HG02870 (cell line): Measurements from ENCODE around the gene EPHB3.

Experiments used
- ATAC-seq: cut with Tn5 transposase; IDR thresholded peaks from one replicate; pipeline ENCODE4 v1.9.1; 2021; ENCODE audit warnings: mild to moderate bottlenecking, moderate library complexity; ENCODE audit not compliant: unreplicated experiment

Gene EPHB3

DNA sequence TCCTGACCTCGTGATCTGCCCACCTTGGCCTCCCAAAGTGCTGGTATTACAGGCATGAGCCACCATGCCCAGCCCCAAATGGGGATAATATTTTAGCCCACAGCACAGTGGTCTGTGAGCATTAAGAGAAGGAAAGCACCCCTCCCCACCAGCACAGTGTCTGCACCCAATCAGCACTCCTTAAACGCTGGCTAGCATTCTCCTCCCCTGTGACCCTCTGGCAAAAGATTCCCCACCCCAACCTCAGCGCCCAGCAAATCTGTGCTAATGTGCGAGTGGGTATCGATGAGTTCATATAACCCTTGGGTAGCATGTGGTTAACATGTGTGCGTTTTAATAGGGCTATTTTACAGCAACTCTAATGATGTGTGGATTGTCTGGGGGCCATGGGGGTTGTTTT is 18.3 kb upstream of the EPHB3 start:
- no peak for ATAC-seq

DNA sequence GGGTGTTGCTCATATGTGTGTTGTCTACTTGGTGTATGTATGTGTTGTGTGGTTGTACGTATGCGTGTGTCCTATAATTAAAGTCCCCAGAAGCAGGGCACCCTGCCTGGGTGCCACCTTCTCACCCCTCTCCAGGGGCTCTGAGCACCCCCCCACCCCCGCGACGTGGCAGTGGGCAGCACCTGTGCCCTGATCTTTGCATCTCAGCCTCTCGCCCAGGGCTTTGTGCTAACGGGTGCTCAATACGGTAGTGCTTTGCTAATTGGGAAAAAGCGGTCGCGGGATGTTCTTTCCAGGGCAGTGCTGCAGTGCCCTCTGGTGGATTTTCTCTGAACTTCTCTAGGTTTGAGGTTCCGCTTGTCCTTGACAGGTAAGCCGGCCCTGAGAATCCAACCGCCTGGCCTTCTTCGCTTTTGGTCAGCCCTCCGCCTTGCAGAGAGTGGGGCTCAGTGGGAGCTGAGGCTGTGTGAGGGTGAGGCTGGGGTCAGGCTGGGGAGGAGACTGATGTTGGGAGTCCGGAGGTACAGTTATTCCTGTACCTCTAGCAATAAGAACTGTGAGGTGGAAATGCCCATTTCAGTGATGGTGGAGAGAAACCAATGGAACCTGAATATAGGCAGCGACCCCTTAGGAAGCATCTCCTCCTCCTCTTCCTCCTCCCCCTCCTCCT is 17.6 kb upstream of the EPHB3 start:
- no peak for ATAC-seq

DNA sequence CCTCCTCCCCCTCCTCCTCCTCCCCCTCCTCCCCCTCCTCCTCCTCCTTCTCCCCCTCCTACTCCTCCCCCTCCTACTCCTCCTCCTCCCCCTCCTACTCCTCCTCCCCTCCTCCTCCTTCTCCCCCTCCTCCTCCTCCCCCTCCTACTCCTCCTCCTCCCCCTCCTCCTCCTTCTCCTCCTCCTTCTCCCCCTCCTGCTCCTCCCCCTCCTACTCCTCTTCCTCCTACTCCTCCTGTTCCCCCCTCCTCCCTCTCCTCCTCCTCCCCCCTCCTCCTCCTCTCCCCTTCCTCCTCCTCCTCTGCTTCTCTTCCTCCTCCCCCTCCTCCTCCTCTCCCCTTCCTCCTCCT is 17.1 kb upstream of the EPHB3 start:
- ATAC-seq: no peak

DNA sequence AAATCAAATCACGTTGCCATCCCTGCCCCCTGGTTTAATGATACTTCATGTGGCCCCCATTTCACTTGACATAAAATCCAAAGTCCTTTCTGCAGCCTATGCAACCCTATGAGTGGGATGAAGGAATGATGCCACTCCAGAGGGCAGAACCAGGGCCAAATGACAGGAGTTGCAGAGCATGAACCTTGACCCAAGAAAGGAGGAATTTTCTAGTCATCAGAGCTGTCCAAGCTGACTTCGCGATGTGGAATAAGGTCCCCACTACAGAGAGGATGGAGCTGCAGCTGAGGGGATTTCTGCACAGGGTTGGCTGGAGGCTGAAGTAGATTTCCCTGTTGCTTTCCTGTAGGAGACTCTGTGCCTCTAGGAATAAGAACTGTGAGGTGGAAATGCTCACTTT is 15.8 kb upstream of the EPHB3 start:
- ATAC-seq: no peak

DNA sequence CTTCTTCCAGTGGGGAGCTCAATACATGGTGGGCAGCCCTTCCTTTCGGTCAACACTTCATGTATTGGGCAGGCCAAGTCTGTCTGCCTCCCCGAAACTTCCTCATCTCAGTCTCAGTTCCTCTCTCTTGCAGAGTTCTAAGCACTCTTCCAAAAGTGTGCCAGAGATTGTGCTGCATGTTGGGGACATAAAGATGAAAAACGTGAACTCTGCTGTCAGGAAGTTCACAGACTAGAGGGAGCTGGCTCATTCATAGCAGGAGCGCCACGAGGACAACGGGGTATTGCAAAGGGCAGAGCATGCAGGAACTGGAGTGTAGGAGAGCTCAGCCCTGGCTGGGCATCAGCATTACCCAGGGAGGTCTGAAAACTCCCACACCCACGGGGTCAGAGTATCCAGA is 15.3 kb upstream of the EPHB3 start:
- ATAC-seq: no peak

DNA sequence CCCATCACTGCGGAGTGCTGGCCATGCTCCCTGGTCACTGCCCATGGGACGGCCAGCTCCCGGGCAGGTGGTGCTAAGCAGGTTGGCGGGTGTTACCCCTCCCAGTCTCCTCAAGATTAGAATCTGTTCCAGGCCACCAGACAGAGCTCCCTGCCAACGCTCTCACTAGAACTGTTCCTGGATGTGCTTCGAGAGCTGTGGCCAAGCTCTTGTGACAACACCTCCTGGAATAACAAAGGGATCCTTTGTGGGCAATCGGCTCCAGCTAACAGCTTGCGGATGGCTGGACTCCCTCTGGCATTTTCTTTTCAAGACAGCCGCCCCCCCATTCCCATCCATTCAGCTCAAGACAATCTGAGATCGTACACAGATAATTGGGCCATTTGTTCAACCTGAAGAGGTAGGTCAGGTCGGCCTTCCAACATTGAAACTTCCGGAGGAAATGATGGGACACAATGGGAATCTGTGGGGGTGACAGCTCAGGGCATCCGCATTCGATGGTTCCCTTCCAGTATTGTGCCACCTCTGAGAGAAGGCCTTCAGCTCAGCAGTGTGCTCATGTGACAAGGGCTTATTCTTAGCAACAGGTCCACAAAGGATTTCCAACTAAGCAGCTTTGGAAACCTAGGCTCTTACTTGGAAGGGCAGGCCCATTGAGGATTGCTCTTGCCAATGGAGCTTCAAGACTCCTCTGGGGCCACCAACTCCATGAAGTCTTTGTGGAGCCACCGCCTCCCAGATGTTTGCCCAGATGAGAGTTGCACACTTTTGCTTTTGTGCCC is 11.6 kb upstream of the EPHB3 start:
- ATAC-seq: no peak

DNA sequence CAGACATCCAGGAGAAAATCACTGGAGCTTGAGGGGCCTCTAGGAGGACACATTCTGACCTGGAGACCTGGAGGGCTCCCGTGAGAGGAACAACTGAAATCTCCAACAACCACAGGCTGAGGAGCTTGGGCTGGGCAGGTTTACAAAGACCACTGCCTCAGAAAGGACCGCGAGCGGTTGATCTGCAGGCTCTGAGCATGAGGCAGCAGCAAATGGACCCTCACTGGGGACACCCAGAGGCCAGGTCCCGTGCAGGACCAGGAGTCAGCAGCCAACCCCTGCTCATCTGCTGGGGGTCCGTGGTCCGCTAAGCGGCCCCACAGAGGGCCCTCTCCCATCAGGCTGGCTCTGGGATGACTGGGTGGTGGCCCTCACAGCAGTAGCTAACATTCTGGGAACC is 10.5 kb upstream of the EPHB3 start:
- ATAC-seq: no peak

DNA sequence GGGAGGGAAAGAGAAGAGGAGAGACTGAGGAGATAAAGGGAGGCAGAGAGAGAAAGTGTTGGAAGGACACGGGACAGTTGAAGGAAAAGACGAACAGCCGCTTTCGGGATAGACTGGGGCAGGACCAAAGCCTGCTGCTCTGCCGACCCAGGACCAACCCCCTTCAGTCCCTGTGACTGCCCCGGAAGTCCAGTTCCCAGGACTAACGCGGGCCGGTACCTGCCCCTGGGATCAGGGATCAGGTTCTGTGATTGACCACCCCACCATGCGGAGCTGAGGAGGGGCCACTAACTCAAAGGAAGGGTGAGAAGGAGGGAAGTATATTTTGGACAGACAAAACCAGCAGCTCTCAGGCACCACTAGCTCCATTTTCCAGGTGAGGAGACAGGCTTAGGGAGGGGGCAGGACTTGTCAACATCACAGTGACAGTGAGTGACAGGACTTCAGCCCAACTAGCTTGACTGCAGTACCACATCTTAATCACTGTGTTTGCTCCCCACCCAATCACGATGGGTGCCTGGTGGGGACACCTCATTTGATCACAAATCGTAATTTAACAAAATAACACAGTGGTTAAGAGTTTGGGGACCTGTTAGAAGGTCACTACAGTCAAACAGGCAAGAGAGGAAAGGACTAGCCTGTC is 9.8 kb upstream of the EPHB3 start:
- no peak for ATAC-seq

DNA sequence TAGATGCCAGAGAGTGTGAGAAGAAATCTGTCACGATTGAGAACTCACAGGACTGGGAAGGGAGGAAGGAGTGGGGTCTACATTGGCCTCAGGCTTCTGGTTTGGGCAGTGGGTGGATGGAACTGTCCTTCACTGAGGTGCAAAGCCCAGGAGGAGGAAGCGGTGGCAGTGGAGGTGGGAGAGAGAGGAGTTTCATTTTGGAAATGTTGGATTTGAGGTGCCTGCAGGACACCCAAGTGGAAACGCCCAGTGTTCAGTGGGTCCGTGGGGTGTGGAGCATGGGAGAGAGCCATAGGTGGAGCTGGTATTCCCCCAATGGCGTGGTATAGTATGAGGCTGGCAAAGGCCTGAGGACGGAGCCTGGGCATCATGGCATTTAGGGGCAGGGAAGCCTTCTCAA is 9.3 kb upstream of the EPHB3 start:
- no peak for ATAC-seq

DNA sequence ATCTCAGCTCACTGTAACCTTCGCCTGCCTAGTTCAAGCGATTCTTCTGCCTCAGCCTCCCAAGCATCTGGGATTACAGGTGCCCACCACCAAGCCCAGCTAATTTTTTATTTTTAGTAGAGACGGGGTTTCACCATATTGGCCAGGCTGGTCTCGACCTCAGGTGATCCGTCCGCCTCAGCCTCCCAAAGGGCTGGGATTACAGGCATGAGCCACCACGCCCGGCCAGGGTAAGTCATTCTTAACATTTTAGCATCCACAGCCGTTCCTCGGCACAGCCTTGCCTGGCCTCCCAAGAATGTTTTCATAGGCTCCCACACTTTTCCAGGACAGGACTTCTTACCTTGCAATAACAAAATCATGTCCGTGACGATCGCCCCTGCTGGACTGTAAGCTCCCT is 8.7 kb upstream of the EPHB3 start:
- no peak for ATAC-seq

DNA sequence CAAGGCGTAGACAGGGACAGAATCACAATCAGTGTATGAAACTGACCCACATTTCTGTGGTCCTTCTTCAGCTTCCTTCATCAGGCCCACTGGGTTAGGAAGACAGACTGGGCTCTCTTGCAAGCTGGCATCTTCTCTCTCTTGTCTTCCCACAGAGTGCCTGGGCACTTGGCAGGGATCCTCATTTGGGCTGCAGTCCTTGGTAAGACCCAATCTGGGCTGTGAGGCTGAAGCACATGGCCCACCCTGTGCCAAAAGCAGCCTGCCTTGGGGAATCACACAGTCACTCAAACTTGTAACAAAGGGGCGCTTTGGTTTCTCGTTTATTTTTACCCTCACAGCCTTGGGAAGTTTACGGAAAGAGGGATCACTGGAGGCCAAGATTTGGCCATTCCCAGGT is 8.2 kb upstream of the EPHB3 start:
- no peak for ATAC-seq

DNA sequence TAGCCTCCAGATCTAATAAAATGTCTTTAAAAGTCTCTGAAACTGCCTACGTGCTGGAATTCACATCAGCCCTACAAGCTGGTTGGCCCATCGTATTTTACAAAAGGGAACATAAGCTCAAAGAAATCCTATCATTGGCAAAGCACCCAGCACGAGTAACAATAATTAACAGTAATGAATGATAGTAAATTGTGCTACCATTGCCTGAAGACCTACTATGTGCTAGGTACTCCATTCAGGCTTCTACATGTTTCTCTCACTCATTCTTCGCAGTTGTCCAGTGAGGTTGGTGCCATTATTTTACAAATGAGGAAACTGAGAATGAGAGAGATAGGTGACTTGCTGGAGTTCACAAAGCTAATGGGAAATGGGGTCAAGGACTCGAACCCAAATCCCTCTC is 7.1 kb upstream of the EPHB3 start:
- ATAC-seq: no peak

DNA sequence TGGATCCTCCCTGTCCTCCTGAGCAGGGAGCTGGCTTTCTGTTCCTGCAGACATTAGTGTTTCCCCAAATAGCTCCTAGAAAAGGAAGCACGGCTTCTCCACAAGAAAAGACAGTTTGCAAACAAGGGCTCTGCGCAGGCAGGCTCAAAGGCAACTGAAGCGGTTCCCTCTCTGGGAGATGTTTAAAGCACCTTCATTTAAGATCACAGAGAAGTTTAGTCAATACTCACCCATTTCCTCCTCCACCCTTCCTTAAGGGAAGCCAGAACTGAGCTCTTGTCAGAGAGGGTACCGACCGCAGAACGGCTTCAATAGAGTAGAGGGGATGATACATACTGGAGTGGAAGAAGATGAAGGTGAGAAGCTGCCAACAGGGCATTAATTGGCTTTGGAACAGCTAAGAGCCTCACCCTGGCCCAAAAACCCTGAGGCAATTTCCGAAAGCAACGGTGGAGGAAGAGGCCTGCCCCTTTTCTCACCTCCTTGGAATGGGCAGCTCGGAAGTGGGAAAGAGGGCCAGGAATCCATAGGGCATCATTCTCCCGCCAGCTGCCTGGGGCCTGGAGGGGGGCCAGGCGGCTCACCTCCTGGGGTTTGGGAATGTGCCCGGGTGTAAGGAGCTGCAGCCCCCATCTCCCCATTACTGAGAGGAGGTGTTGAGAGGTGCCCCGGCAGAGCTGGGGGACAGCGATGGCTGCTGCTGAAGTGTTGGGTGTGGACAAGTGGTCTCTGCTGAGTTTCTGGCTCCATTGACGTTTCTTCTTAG is 4.8 kb upstream of the EPHB3 start:
- no peak for ATAC-seq

DNA sequence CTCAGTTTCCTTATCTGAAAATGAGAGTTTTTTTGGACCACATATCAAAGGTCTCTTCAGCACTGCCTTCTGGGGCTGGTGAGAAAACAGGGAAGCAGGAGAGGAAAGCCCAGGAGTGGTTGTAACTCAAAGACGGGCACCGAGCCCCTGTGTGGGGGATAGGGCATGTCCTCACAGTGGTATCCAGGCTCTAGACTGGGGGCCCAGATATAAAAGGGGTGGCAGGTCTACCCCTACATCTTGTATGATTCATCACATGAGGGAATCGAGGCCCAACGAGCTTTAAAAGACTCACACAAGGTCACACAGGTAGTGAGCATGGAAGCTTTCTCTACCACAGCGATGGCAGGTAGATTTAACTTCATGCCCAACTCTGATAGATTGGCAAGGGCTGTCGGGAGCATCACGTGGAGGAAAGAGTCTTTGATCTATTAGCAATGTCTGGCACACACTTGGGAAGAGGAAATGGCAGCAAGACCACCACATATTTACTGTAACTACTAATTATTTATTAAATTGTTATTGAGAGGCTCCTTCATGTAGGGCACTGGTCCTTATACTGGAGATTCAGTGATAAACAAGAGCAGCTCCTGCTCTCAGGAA is 4.1 kb upstream of the EPHB3 start:
- ATAC-seq: no peak

DNA sequence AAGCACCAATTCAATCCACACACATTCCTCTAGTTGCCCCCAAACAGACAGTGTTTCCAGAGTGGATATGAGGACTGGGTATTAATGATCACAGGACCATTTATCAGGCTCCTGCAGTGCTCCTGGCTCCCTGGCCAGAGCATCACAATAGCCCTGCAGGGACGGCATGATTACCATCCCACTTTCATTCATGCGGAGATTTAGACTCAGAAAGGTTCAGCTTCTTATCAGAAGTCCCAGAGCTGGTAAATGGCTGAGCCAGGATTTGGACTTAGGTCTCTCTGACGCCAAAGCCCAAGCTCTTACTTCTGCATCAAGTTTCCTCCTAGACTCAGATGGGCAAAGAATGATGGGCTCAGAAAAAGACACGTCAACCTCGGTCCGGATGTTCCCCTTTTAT is 2.9 kb upstream of the EPHB3 start:
- no peak for ATAC-seq

DNA sequence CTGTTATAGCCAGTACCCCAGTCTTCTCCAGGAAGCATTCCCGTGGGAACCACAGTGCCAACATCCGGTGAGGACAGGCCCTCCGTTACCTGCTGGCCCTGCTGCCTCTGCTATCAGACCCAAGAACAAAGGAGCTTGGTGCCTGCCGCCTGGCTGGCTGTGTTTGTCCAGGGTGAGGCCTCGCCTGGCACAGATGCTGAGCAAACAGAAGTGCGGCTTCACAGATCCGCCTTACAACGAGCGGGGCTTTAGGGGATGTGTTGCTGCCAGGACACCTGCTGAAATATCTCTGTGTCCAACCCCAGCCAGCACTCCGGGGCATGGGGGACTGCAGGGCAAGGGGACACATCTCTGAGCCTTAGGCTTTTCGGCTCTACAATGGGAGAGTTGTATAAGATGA is 2.2 kb upstream of the EPHB3 start:
- ATAC-seq: no peak

DNA sequence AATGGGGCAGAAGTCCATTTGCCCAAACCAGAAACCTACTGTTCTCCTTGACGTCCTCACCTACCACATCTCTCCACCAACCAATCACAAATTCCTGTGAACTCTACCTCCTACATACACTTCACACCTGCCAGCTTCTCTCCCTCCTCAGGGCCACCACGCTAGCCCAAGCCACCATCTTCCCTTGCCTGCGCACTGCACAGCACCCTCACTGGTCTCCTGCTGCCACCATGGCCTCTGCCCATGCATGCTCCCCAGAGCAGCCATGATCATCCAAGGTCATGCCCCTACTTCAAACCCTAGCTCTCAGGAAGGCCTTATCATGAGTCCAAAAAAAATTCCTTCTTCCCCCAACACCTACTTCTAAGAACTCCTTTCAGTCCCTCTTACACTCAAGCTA is 1.1 kb upstream of the EPHB3 start:
- no peak for ATAC-seq

DNA sequence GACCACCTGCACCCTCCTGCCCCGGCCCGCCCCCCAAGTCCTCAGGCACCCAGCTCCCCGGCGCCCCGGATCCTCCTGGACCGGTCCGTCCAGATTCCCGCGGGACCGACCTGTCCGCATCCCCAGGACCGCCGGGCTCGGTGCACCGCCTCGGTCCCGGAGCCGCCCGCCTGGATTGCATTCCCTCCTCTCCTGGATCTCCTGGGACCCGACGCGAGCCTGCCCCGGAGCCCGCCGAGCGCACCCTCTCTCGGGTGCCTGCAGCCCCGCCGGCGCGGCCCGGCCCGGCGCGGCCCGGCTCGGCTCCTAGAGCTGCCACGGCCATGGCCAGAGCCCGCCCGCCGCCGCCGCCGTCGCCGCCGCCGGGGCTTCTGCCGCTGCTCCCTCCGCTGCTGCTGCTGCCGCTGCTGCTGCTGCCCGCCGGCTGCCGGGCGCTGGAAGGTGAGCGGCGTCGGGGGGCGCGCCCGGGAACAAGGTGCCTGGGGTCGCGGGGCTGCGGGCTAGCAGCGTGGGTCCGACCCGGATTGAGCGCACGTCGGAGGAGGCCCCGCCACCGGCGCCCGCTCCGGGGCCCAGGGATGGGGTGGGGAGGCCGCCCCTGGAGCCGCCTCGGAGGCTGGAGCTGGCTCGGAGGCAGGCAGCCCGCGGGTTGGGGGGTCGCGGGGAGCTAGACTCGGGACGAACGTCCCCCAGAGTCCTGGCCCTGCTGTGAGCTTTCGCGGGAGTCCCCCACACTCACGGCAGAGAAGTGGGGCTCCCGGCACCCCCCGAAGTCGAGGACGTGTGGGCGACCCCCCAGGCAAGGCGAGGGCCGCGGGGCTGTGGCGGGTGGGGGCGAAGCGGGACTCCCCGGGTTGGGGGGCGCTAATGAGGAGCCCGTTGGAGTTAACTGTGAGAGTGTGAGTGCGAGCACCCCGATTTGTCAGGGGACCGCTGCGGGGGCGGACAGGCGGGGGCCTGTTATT is 610 bp downstream of the EPHB3 start:
- ATAC-seq: no peak

DNA sequence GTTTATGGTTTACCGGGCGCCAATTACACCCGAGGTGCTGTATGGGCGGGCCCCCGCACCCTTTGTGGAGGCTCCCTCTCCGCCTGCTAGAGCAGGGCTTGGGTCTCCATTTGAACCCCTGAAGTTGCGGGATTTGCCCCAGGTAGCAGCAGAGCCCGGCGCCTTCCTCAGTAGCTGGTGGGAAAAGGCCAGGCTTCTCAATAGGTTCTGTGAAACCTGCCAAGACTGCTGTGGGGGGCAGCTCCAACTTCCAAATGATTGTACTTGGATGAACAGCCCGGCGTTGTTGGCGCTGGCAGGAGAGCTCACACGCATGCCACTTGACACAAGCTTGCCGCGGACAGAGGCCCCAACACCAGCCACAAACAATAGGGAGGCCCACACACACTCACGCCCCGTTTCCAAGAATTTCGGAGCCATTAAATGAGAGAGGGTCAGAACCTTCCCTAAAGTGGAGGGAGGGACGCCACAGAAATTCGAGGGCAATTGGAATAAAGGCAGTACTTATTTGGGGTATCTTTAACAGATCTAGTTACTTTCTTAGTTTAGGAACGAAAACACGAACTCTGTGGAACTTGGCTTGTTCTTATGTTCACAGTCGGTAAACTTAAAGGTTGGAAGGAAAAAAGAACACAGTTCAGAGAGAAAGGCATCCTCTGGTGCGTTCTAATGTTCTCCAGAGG is 1.4 kb downstream of the EPHB3 start:
- ATAC-seq: no peak

DNA sequence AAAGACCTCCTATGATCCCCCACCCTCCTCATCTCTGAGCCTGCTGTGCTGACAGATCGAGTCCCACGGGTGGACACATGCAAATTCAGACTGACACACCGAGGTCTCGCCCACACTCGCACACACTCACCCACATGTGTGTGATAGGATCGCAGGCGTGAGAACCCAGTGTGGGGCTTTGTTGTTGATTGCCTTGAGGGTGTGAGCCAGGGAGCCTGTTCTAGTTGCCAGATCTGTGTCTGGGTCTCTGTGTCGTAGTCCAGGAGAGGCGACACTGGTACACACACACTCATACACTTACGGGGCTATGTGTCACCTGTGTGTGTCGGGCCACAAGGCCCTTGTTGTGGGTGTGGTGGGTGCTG is 2.0 kb downstream of the EPHB3 start:
- ATAC-seq: no peak
